NCI-H446 treated with DMSO at 0.1 percent for 48 hours (cell line): ENCODE data around the gene KCTD12.
"Not testable (repeated sequence)": the region's sequence is repeated elsewhere in the genome, so short reads cannot be mapped to it uniquely, and the experiment has no call there.

Experiments used
- DNase-seq: peaks from one replicate; lab custom pipeline; 2025; lab: John Stamatoyannopoulos, UW

KCTD12 gene

GRCh38 chr13:76886292-76887075 lies at the start of gene KCTD12:
Gene KCTD12, minus strand, starts transcription at chr13:76886405. Its CDS starts 257 bp downstream, at chr13:76886148.
- no peak for DNase-seq

GRCh38 chr13:76934671-76935070 lies 48.5 kb upstream of the KCTD12 start:
- DNase-seq, result no peak

GRCh38 chr13:76932076-76932475 lies 45.9 kb upstream of the KCTD12 start:
- DNase-seq, result no peak

- no peak for DNase-seq
Observed at GRCh38 chr13:76929851-76930374, 43.7 kb upstream of the KCTD12 start.

GRCh38 chr13:76929320-76929719 lies 43.1 kb upstream of the KCTD12 start:
- DNase-seq, result no peak

GRCh38 chr13:76928456-76928855 lies 42.3 kb upstream of the KCTD12 start:
- DNase-seq, result no peak

- no peak for DNase-seq
Observed at GRCh38 chr13:76927955-76928354, 41.8 kb upstream of the KCTD12 start.

- DNase-seq, result no peak
Observed at GRCh38 chr13:76925115-76925514, 38.9 kb upstream of the KCTD12 start.

- DNase-seq, result no peak
Observed at GRCh38 chr13:76921516-76921915, 35.3 kb upstream of the KCTD12 start.

GRCh38 chr13:76917755-76918481 lies 31.7 kb upstream of the KCTD12 start:
- not testable (repeated sequence) for DNase-seq

- DNase-seq, result no peak
Observed at GRCh38 chr13:76917095-76917494, 30.9 kb upstream of the KCTD12 start.

GRCh38 chr13:76913898-76914297 lies 27.7 kb upstream of the KCTD12 start:
- DNase-seq, result no peak

- DNase-seq, result no peak
Observed at GRCh38 chr13:76912476-76912875, 26.3 kb upstream of the KCTD12 start.

GRCh38 chr13:76904507-76904906 lies 18.3 kb upstream of the KCTD12 start:
- no peak for DNase-seq

- no peak for DNase-seq
Observed at GRCh38 chr13:76903544-76904162, 17.4 kb upstream of the KCTD12 start.

GRCh38 chr13:76899066-76899465 lies 12.9 kb upstream of the KCTD12 start:
- DNase-seq, result not testable (repeated sequence)

GRCh38 chr13:76897171-76897570 lies 11.0 kb upstream of the KCTD12 start:
- DNase-seq, result not testable (repeated sequence)

GRCh38 chr13:76894401-76895110 lies 8.4 kb upstream of the KCTD12 start:
- DNase-seq, result no peak

GRCh38 chr13:76892488-76892887 lies 6.3 kb upstream of the KCTD12 start:
- no peak for DNase-seq

- DNase-seq, result no peak
Observed at GRCh38 chr13:76890021-76890420, 3.8 kb upstream of the KCTD12 start.

GRCh38 chr13:76889254-76889653 lies 3.0 kb upstream of the KCTD12 start:
- DNase-seq, result no peak

- no peak for DNase-seq
Observed at GRCh38 chr13:76888421-76888820, 2.2 kb upstream of the KCTD12 start.
